HCT116 (cell line): ENCODE results near the gene CTBP2. TPM values are rescaled to one million over a fixed set of nuclear protein-coding genes. Genes with fewer than 3 reads are reported as not detected.

Source experiments
- ATAC-seq: fragments of 200-7000 bp; cut with Tn5 transposase; 2 replicates; pipeline ENCODE4 v1.9.1; 2020; ENCODE audit warnings: mild to moderate bottlenecking, moderate library complexity
- BruUV-seq: library from RNA; stranded (reverse); fragments of 400-500 nt; replicated peaks from 2 replicates; lab custom pipeline; 2021; lab: Mats Ljungman, UMichigan
- CTCF ChIA-PET: fragments of 300-600 bp; sonication (Branson Sonifier 250); formaldehyde crosslinking; loops from one replicate; lab custom pipeline; 2021; ENCODE audit warnings: antibody characterized with exemption; lab: Charles Lee
- POLR2A ChIA-PET: fragments of 300-600, 350-600 bp; sonication (Branson Sonifier 250); formaldehyde crosslinking; loops from one replicate; lab custom pipeline; 2021; ENCODE audit warnings: antibody characterized with exemption; lab: Charles Lee
- RAD21 ChIA-PET, 2 experiments: fragments of 300-600 bp; sonication (Branson Sonifier 250); formaldehyde crosslinking; loops; one replicate each; lab custom pipeline; 2023; ENCODE audit warnings: low total read pairs in 2 of 2; ENCODE audit not compliant: uncharacterized antibody in 2 of 2, unreplicated experiment in 2 of 2, low non-redundant PET in 1 of 2; lab: Charles Lee
- DNase-seq: peaks from one replicate; pipeline ENCODE4 v3.0.0-alpha.2; 2010; ENCODE audit warnings: low read depth, low spot score
- H2AFZ ChIP-seq: fragments of 200-600 bp; shearing (Covaris generic), sonication (generic); 2 replicates; pipeline ENCODE4 v1.6.1; 2017; ENCODE audit warnings: low read depth, mixed run types, mixed read lengths, antibody characterized with exemption, low read length; ENCODE audit not compliant: poor library complexity, severe bottlenecking
- H3K27ac ChIP-seq: 2 replicates; pipeline ENCODE4 v1.5.1; 2012; ENCODE audit warnings: low read depth, low read length
- H3K27me3 ChIP-seq: fragments of 200-600 bp; sonication (generic); 2 replicates; pipeline ENCODE4 v1.6.1; 2016; ENCODE audit warnings: mixed run types, low read length, mixed read lengths; ENCODE audit not compliant: insufficient read depth
- H3K36me3 ChIP-seq, 2 experiments: fragments of 200-500 bp in 1 of 2; fragments of 200-600 bp in 1 of 2; sonication (Bioruptor generic) in 1 of 2; sonication (generic) in 1 of 2; 2 replicates each; pipeline versions ENCODE4 v1.5.1 to v1.6.1; 2014 to 2016; ENCODE audit warnings: low read length in 2 of 2, inconsistent platforms in 1 of 2, mixed read lengths in 1 of 2, mixed run types in 1 of 2; ENCODE audit not compliant: insufficient read depth in 2 of 2, control insufficient read depth in 1 of 2
- H3K4me1 ChIP-seq, 2 experiments: fragments of 200-600 bp in 1 of 2; sonication (generic) in 1 of 2; 2 replicates each; pipeline versions ENCODE4 v1.5.1 to v1.6.1; 2012 to 2017; ENCODE audit warnings: low read length in 2 of 2, inconsistent platforms in 1 of 2, mild to moderate bottlenecking in 1 of 2, mixed read lengths in 1 of 2, mixed run types in 1 of 2, moderate library complexity in 1 of 2; ENCODE audit not compliant: insufficient read depth in 2 of 2, control insufficient read depth in 1 of 2
- H3K4me2 ChIP-seq: fragments of 200-600 bp; sonication (generic); 2 replicates; pipeline ENCODE4 v1.6.1; 2017; ENCODE audit warnings: mixed run types, low read length, mixed read lengths
- H3K4me3 ChIP-seq, 2 experiments: fragments of 200-600 bp in 1 of 2; sonication (generic) in 1 of 2; replicated peaks in 1 of 2; 2 replicates each; pipeline ENCODE4 v1.5.1; 2011 to 2016; ENCODE audit warnings: low read length in 2 of 2, control low read depth in 1 of 2, low read depth in 1 of 2, mild to moderate bottlenecking in 1 of 2, mixed read lengths in 1 of 2, mixed run types in 1 of 2
- H3K79me2 ChIP-seq: fragments of 200-600 bp; sonication (generic); 2 replicates; pipeline ENCODE4 v1.6.1; 2017; ENCODE audit warnings: mild to moderate bottlenecking, mixed run types, low read length, moderate library complexity, mixed read lengths; ENCODE audit not compliant: insufficient read depth
- H3K9ac ChIP-seq: fragments of 200-600 bp; sonication (generic); 2 replicates; pipeline ENCODE4 v1.6.1; 2016; ENCODE audit warnings: low read length, mixed read lengths
- H3K9me2 ChIP-seq: fragments of 200-600 bp; sonication (generic), shearing (Covaris generic); 2 replicates; pipeline ENCODE4 v1.6.1; 2017; ENCODE audit warnings: mixed run types, mild to moderate bottlenecking, moderate library complexity; ENCODE audit not compliant: insufficient read depth
- H3K9me3 ChIP-seq, 2 experiments: fragments of 200-500 bp in 1 of 2; fragments of 200-600 bp in 1 of 2; sonication (Bioruptor generic) in 1 of 2; sonication (generic) in 1 of 2; 2 replicates each; pipeline ENCODE4 v1.6.1; 2014 to 2017; ENCODE audit warnings: low read length in 2 of 2, mixed read lengths in 2 of 2, inconsistent platforms in 1 of 2, low read depth in 1 of 2, mild to moderate bottlenecking in 1 of 2, mixed run types in 1 of 2, moderate library complexity in 1 of 2; ENCODE audit not compliant: control insufficient read depth in 1 of 2, insufficient read depth in 1 of 2
- H4K20me1 ChIP-seq: fragments of 200-600 bp; sonication (generic), shearing (Covaris generic); 2 replicates; pipeline ENCODE4 v1.6.1; 2017; ENCODE audit warnings: mixed run types, mild to moderate bottlenecking, moderate library complexity; ENCODE audit not compliant: insufficient read depth
- ATF3 ChIP-seq: IDR thresholded peaks from 2 replicates; pipeline ENCODE4 v1.6.1; 2012
- CTCF ChIP-seq, 3 experiments: fragments of 200-600 bp in 1 of 3; sonication (generic) in 1 of 3; IDR thresholded peaks in 2 of 3; conservative IDR thresholded peaks in 1 of 3; 2 replicates each; pipeline ENCODE4 v1.5.1; 2012 to 2017; ENCODE audit warnings: low read depth in 2 of 3, low read length in 2 of 3, antibody characterized with exemption in 1 of 3, borderline replicate concordance in 1 of 3, control low read depth in 1 of 3, mild to moderate bottlenecking in 1 of 3, mixed read lengths in 1 of 3, mixed run types in 1 of 3, moderate library complexity in 1 of 3; ENCODE audit not compliant: insufficient read depth in 1 of 3
- ELF1 ChIP-seq: IDR thresholded peaks from 2 replicates; pipeline ENCODE4 v1.6.1; 2012; ENCODE audit warnings: low read depth, borderline replicate concordance
- EZH2 ChIP-seq: fragments of 200-600 bp; sonication (generic); IDR thresholded peaks from 2 replicates; pipeline ENCODE4 v1.6.1; 2017; ENCODE audit warnings: antibody characterized with exemption, mixed run types
- EZH2phosphoT487 ChIP-seq: fragments of 200-600 bp; IDR thresholded peaks from 2 replicates; pipeline ENCODE4 v1.6.1; 2018; ENCODE audit warnings: antibody characterized with exemption, borderline replicate concordance
- FOSL1 ChIP-seq: IDR thresholded peaks from 2 replicates; pipeline ENCODE4 v1.6.1; 2012; ENCODE audit warnings: low read depth
- JUND ChIP-seq: IDR thresholded peaks from 2 replicates; pipeline ENCODE4 v1.6.1; 2012
- MAX ChIP-seq: IDR thresholded peaks from 2 replicates; pipeline ENCODE4 v1.6.1; 2012
- POLR2AphosphoS5 ChIP-seq: IDR thresholded peaks from 2 replicates; pipeline ENCODE4 v1.6.1; 2011; ENCODE audit warnings: mild to moderate bottlenecking, low read depth, low read length, moderate library complexity
- REST ChIP-seq: IDR thresholded peaks from 2 replicates; pipeline ENCODE4 v1.6.1; 2012; ENCODE audit warnings: low read depth
- SIN3A ChIP-seq: IDR thresholded peaks from 2 replicates; pipeline ENCODE4 v1.6.1; 2012; ENCODE audit warnings: low read depth
- SP1 ChIP-seq: IDR thresholded peaks from 2 replicates; pipeline ENCODE4 v1.6.1; 2012; ENCODE audit warnings: low read depth
- TCF7L2 ChIP-seq: IDR thresholded peaks from 2 replicates; pipeline ENCODE4 v1.7.0; 2011; ENCODE audit warnings: borderline replicate concordance, inconsistent platforms; ENCODE audit not compliant: insufficient read depth, insufficient read length; ENCODE audit errors: extremely low read depth
- ZBTB33 ChIP-seq: IDR thresholded peaks from 2 replicates; pipeline ENCODE4 v1.6.1; 2011; ENCODE audit warnings: mild to moderate bottlenecking, low read length, moderate library complexity; ENCODE audit not compliant: insufficient replicate concordance; ENCODE audit errors: extremely low read depth
- ZFX ChIP-seq: fragments of 450-650 bp; IDR thresholded peaks from 2 replicates; pipeline ENCODE4 v1.6.1; 2017
- ZNF274 ChIP-seq: fragments of 200-500 bp; sonication (Bioruptor generic); IDR thresholded peaks from 2 replicates; pipeline ENCODE4 v1.6.1; 2014; ENCODE audit warnings: mild to moderate bottlenecking, low read depth, low read length, inconsistent platforms
- intact Hi-C: fragments of 100-400 bp; cut with micrococcal nuclease; formaldehyde crosslinking; loops from 2 replicates; pipeline ENCODE4 v1.10.0; 2022
- total RNA-seq: library from RNA; stranded (reverse); gene quantifications from one replicate; pipeline ENCODE4 v1.2.1, GENCODE V29; 2021; ENCODE audit not compliant: unreplicated experiment

Gene CTBP2
- total RNA-seq, 1 experiment from 2014 or later = 144 TPM

GRCh38 chr10:124977161-124977560, 183.2 kb downstream of the CTBP2 start:
- ATAC-seq = no peak
- ChIA-PET POLR2A (interaction anchor here (0.6 to 1.5 kb wide), 2 partner anchors 16 to 185 kb away, joined by 3 read pairs; no protein-coding TSS in a partner anchor), RAD21 (no interaction called here), CTCF (interaction anchor here (0.9 kb wide), 1 partner anchor 15 kb away, joined by 3 read pairs; no protein-coding TSS in a partner anchor)
- Histone ChIP-seq H3K4me3 (no peak overlapping the region), H3K27ac (no peak overlapping the region), H3K36me3 (peaks cover 13 to 23% of the 10 kb centered on the region in 2 experiments; a peak in 2 of 4 replicates), H3K9me2 (no peaks in the 10 kb centered on the region), H3K4me2 (no peak overlapping the region), H3K79me2 (peaks cover 49% of the 10 kb centered on the region), H3K9ac (no peak overlapping the region), H3K9me3 (no peaks in the 10 kb centered on the region), H3K27me3 (no peaks in the 10 kb centered on the region), H3K4me1 (no peaks in the 10 kb centered on the region), H4K20me1 (0 out of 2 replicates have a peak, but pooled peaks cover 16% of the 10 kb centered on the region), H2AFZ (no peak overlapping the region)
- BruUV-seq = no TSS peak
- intact Hi-C loops = no loop called here
- no peak for DNase-seq
- no peak for TF ChIP-seq EZH2
- no peak for TF ChIP-seq ZFX
- no peak for TF ChIP-seq ZNF274
- TF ChIP-seq REST = no peak
- no peak for TF ChIP-seq FOSL1
- no peak for TF ChIP-seq SIN3A
- no peak for TF ChIP-seq JUND
- TF ChIP-seq SP1 = no peak
- TF ChIP-seq POLR2AphosphoS5 = no peak
- no peak for TF ChIP-seq TCF7L2
- no peak for TF ChIP-seq ELF1
- TF ChIP-seq MAX = no peak
- no peak for TF ChIP-seq ATF3
- TF ChIP-seq ZBTB33 = no peak
- no peak for TF ChIP-seq EZH2phosphoT487
- no peak for TF ChIP-seq CTCF (IDR thresholded peaks at IDR 0.05 in 2 of 3, conservative IDR thresholded peaks at IDR 0.05 in 1 of 3; ENCODE audit: borderline replicate concordance in 1 of 3, insufficient read depth in 1 of 3, low read depth in 2 of 3, low read length in 2 of 3)
